Stomach (tissue), 9 donors: Measurements from ENCODE around the gene DOCK3. TPM values are rescaled to one million over a fixed set of nuclear protein-coding genes. Genes with fewer than 3 reads are reported as not detected.

Source experiments
- DNase-seq, 2 donors: peaks; one replicate each; pipeline versions ENCODE4 v3.0.0 to v3.0.0-alpha.2; 2013 to 2019
- H3K27ac ChIP-seq, 5 donors: fragments of 200-600 bp in 4 of 5; sonication (generic) in 4 of 5; one replicate each; pipeline ENCODE4 v1.5.1; 2013 to 2019; ENCODE audit warnings: mild to moderate bottlenecking in 1 of 5, moderate library complexity in 1 of 5
- H3K27me3 ChIP-seq, 3 donors: fragments of 200-600 bp; sonication (generic); one replicate each; pipeline ENCODE4 v1.5.1; 2017 to 2019; ENCODE audit warnings: mixed run types in 1 of 3
- H3K36me3 ChIP-seq, 4 donors: fragments of 200-600 bp; sonication (generic); 1 replicate in 3 of 4; 2 replicates in 1 of 4; pipeline ENCODE4 v1.5.1; 2016 to 2019
- H3K4me1 ChIP-seq, 4 donors: fragments of 200-600 bp; sonication (generic); one replicate each; pipeline ENCODE4 v1.5.1; 2016 to 2019
- H3K4me3 ChIP-seq, 4 donors: fragments of 200-600 bp; sonication (generic) in 3 of 4; one replicate each; pipeline ENCODE4 v1.5.1; 2016 to 2019; ENCODE audit warnings: mild to moderate bottlenecking in 1 of 4
- H3K9me3 ChIP-seq, 4 donors: fragments of 200-600 bp; sonication (generic); one replicate each; pipeline ENCODE4 v1.5.1; 2016 to 2019
- CTCF ChIP-seq, 7 experiments: fragments of 450-650 bp in 4 of 7; fragments of 200-600 bp in 3 of 7; sonication (generic) in 3 of 7; IDR thresholded peaks; one replicate each; pipeline ENCODE4 v1.5.1; 2016 to 2019; ENCODE audit warnings: antibody characterized with exemption in 7 of 7, control low read depth in 2 of 7, mild to moderate bottlenecking in 1 of 7
- EP300 ChIP-seq: sonication (generic); formaldehyde crosslinking; IDR thresholded peaks from one replicate; pipeline ENCODE4 v1.6.1; 2017; ENCODE audit warnings: antibody characterized with exemption
- POLR2A ChIP-seq, 4 donors: fragments of 450-650 bp; IDR thresholded peaks; one replicate each; pipeline ENCODE4 v1.6.1; 2016; ENCODE audit warnings: antibody characterized with exemption in 4 of 4, control low read depth in 2 of 4, mild to moderate bottlenecking in 1 of 4, moderate library complexity in 1 of 4
- POLR2AphosphoS5 ChIP-seq, 3 donors: sonication (generic); formaldehyde crosslinking; IDR thresholded peaks; one replicate each; pipeline ENCODE4 v1.6.1; 2016; ENCODE audit warnings: antibody characterized with exemption in 3 of 3
- WGBS, 5 donors: extraction: QIAGEN DNeasy Blood & Tissue Kit in 3 of 5; methylation state at CpG; one replicate each; pipeline versions ENCODE4 v1.1.5 to v1.1.7; 2013 to 2018; 5-methylcytosine and 5-hydroxymethylcytosine counted together
- intact Hi-C: fragments of 100-400 bp; cut with DNase I; formaldehyde crosslinking; loops from one replicate; pipeline ENCODE4 v1.15.1; 2023; ENCODE audit warnings: low total_unique reads
- polyA plus RNA-seq, 3 donors: library from polyadenylated mRNA; stranded (reverse); fragments of 200-250 nt; gene quantifications; one replicate each; pipeline ENCODE4 v1.2.3, GENCODE V29; 2013
- total RNA-seq, 5 donors: library from RNA; depleted of rRNA; stranded (reverse); fragments of >200 nt; gene quantifications; one replicate each; pipeline versions ENCODE4 v1.1.0 to v1.2.3, GENCODE V29; 2014 to 2016
- donor health status: healthy with polysubstance abuse.
- donor health status: Bipolar disorder and iron deficiency.
- donor health status: healthy.

DOCK3 gene
- total and polyA plus RNA-seq, 8 donors: 0.06 to 2.3 (median 1.0) TPM; not detected in 2

DNA sequence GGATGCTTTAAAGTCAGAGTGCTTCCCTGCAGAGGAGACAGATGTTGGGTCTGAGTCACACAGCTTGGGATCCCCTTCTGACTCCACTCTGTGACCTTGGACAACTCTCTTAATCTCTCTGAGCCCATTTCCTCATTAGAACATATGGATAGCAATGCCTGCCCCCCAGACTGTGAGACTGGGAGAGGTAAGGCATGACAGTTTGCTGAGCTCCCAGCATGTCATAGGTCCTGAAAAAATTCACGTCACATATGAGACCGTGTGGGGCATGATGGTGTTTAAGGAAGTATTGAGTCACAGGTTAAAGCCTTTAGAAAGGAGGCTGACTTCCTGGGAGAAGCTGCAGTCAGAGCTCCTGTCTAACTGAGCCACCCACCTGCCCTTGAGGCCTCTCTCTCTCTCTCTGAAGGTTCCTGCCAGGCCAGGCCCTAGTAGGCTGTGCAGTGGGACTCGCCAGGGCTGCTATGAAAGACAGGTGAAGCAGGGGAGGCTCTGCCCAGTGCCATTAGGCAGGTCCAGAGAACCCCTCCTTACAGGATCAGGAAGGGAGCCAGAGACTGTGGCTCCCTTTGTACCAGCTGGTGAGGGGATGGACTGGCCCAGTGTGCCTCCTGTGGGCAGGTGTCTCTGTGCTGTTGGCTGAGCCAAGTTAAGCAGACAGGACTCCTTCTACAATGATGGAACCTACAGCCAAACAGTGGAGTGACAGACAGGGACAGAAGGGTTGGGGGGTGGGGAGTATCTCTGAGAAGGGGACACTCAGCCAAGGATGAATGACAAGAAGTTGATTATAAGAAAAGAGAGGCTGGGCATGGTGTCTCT is 19.5 kb upstream of the DOCK3 start:
- H3K9me3 ChIP-seq: no peaks in the 10 kb centered on the region
- H3K4me3 ChIP-seq: no peak overlapping the region
- intact Hi-C loops: no loop called here
- no peak for TF ChIP-seq POLR2A (IDR thresholded peaks at IDR 0.05)
- no peak for TF ChIP-seq CTCF (IDR thresholded peaks at IDR 0.05)
- TF ChIP-seq POLR2AphosphoS5 (IDR thresholded peaks at IDR 0.05): no peak
- TF ChIP-seq EP300: no peak
- 29 to 54% (median 51%) methylated on average over 2 to 3 of the region's 3 CpGs for WGBS, 5 donors
- no peak overlapping the region for H3K27ac ChIP-seq
- no peaks in the 10 kb centered on the region for H3K27me3 ChIP-seq
- DNase-seq: no peak
- H3K4me1 ChIP-seq: no peaks in the 10 kb centered on the region
- H3K36me3 ChIP-seq: no peaks in the 10 kb centered on the region

DNA sequence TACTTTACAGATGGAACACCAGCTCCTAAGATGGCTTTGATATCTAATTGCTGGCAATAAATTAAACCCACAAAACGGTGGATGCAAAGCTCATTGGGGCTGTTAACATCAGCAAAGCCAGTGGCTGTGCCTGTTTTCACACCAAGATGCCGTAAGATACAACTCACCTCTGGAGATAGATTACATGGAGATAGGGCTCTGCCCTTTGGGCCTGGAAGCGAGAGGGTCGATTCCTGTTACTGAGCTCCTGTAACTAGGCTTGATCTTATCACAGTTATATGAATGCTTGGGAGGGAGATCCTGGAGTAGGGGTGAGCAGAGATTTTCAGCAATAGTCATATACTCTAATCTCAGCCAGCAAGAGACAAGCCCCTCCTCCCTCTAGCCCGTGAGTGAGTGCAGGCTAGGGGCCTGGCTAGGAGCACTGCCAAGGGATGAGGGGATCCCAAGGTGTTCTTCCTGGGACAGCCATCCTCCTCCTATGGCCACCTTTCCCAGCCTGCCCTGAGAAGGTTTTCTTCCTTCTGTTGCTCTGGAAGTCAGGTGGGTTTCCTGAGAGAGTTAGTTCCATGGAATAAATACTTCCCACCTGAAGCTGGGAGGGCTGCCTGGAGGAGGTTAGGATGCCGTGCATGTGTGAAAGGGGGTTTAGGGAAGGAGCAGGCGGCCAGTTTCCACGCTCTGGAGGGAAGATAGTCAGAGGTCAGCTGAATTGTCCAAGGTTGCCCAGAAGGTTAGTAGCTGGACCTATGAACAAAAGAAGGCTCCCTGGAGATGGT is 18.1 kb upstream of the DOCK3 start:
- no peaks in the 10 kb centered on the region for H3K9me3 ChIP-seq
- WGBS, 5 donors: 57 to 68% (median 62%) methylated on average over 8 of the region's 8 CpGs
- no peak overlapping the region for H3K4me3 ChIP-seq
- TF ChIP-seq CTCF (IDR thresholded peaks at IDR 0.05) (no peak), EP300 (no peak), POLR2AphosphoS5 (IDR thresholded peaks at IDR 0.05) (no peak), POLR2A (IDR thresholded peaks at IDR 0.05) (no peak)
- H3K27me3 ChIP-seq: no peaks in the 10 kb centered on the region
- no peaks in the 10 kb centered on the region for H3K36me3 ChIP-seq
- no peak for DNase-seq
- no peak overlapping the region for H3K27ac ChIP-seq
- H3K4me1 ChIP-seq: no peaks in the 10 kb centered on the region
- intact Hi-C loops: no loop called here

DNA sequence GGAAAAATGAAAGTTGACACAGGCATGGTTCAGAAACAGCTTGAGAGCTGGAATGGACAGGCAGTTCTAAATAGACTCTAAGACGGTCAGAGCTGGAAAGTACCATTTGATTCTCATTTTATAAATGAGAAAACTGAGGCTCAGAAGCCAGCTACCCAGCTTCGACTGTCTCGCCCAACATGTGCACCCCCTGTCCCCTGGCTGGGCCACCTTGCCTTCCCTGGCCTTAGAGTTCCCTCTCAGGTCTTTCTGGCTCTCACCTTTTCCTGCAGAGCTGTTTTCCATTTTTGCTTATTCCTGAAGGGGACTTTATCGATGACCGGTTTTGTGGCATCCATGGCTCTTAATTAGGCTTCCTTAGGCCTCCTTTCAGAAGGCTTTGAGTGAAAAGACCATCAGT is 17.3 kb upstream of the DOCK3 start:
- no peak for DNase-seq
- 89 to 97% (median 92%) methylated on average over 5 of the region's 5 CpGs for WGBS, 5 donors
- TF ChIP-seq CTCF (IDR thresholded peaks at IDR 0.05) (no peak), EP300 (no peak), POLR2AphosphoS5 (IDR thresholded peaks at IDR 0.05) (no peak), POLR2A (IDR thresholded peaks at IDR 0.05) (no peak)

GRCh38 chr3:50657816-50658215 is 16.9 kb upstream of the DOCK3 start:
- Histone ChIP-seq H3K4me3 (no peak overlapping the region), H3K36me3 (no peaks in the 10 kb centered on the region), H3K27me3 (no peaks in the 10 kb centered on the region), H3K9me3 (no peaks in the 10 kb centered on the region), H3K27ac (no peak overlapping the region), H3K4me1 (no peaks in the 10 kb centered on the region)
- intact Hi-C loops: no loop called here
- no peak for DNase-seq
- 85 to 96% (median 87%) methylated on average over 3 of the region's 3 CpGs for WGBS, 5 donors
- TF ChIP-seq POLR2A (IDR thresholded peaks at IDR 0.05): no peak
- no peak for TF ChIP-seq POLR2AphosphoS5 (IDR thresholded peaks at IDR 0.05)
- no peak for TF ChIP-seq EP300
- TF ChIP-seq CTCF (IDR thresholded peaks at IDR 0.05): no peak

More for the DNA sequence above, 17.3 kb upstream of the DOCK3 start:
- H3K4me3 ChIP-seq: no peak overlapping the region
- H3K36me3 ChIP-seq: no peaks in the 10 kb centered on the region
- no peaks in the 10 kb centered on the region for H3K4me1 ChIP-seq
- H3K9me3 ChIP-seq: no peaks in the 10 kb centered on the region
- no peak overlapping the region for H3K27ac ChIP-seq
- H3K27me3 ChIP-seq: no peaks in the 10 kb centered on the region
- intact Hi-C loops: no loop called here
